Measurements from ENCODE around the gene MDP1.
A peak's percentile ranks its signal among the peaks of the same experiment; 100 is the strongest.
"Not testable (repeated sequence)": the region's sequence is repeated elsewhere in the genome, so short reads cannot be mapped to it uniquely, and the experiment has no call there.

MDP1 gene

DNA sequence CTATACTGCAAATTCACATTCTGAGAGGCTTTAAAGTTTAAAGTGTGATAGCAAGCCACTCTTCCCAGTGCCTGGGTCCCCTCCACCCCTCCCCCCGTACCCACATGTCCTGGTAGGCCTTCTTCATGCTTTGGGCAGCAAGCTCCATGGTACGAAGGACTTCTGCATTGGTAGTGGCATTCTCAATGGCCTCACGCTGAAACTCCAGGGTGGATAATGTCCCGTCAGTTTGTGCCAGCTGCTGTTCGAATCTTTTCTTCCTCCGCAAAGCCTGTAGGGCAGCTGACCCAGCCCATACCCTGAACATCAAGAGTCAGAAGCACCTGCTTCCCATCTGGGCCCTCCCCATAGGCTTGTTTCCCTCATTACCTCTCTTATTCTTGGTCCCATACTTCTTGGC lies 4.6 kb downstream of the MDP1 start:
- H3K9me3 Mint-ChIP-seq: no peaks in the 10 kb centered on the region
- peaks cover 63% of the 10 kb centered on the region for H3K36me3 Mint-ChIP-seq
- peak overlapping the region; percentile 81 for H3K4me3 Mint-ChIP-seq
- peak overlapping the region; percentile 95 for H3K27ac Mint-ChIP-seq
- peaks cover 70% of the 10 kb centered on the region for H3K4me1 Mint-ChIP-seq
- H3K27me3 Mint-ChIP-seq: peaks cover 6% of the 10 kb centered on the region
- CTCF ChIA-PET: interaction anchor here (1.1 kb wide), 1 partner anchor 153 kb away, joined by 3 read pairs; no protein-coding TSS in a partner anchor
- no peak for DNase-seq

DNA sequence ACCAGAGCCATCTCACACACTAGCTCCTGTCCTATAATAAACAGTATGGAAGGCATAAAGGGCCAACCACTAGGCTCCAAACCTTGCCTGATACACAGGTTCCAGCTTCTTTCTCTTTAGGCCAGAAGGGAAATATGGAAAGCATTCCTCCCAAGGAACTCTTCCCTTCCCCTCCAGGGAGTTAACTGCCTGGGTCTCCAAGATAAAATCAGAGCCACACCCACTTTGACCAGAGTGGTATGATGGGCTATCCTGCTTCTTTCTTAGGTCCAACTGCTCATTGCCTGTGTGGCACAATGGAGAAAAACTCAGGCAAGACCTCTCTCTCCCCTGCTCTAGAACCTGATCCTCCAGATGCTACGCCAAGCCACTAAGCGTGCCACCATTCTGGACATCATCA lies 8.2 kb downstream of the MDP1 start:
- peaks cover 80% of the 10 kb centered on the region for H3K36me3 Mint-ChIP-seq

GRCh38 chr14:24207104-24207551 lies 8.7 kb downstream of the MDP1 start:
- DNase-seq: no peak
- CTCF ChIA-PET: interaction anchor here (1.1 to 1.3 kb wide), 3 partner anchors 8 to 101 kb away, joined by 3 read pairs; partner anchors contain the start of genes CIDEB and MDP1
- Mint-ChIP-seq H3K27me3 (no peaks in the 10 kb centered on the region), H3K9me3 (peaks cover 10% of the 10 kb centered on the region), H3K36me3 (peaks cover 83% of the 10 kb centered on the region), H3K4me1 (peaks cover 34% of the 10 kb centered on the region), H3K27ac (peak overlapping the region; percentile 58), H3K4me3 (no peak overlapping the region)

More for the DNA sequence above, 8.2 kb downstream of the MDP1 start:
- Mint-ChIP-seq H3K9me3 (peaks cover 6% of the 10 kb centered on the region), H3K27me3 (no peaks in the 10 kb centered on the region), H3K4me1 (peaks cover 38% of the 10 kb centered on the region), H3K4me3 (no peak overlapping the region), H3K27ac (no peak overlapping the region)
- CTCF ChIA-PET: interaction anchor here (1.1 to 1.3 kb wide), 2 partner anchors 12 to 100 kb away, joined by 3 read pairs; partner anchors contain the start of gene CIDEB
- DNase-seq: no peak

DNA sequence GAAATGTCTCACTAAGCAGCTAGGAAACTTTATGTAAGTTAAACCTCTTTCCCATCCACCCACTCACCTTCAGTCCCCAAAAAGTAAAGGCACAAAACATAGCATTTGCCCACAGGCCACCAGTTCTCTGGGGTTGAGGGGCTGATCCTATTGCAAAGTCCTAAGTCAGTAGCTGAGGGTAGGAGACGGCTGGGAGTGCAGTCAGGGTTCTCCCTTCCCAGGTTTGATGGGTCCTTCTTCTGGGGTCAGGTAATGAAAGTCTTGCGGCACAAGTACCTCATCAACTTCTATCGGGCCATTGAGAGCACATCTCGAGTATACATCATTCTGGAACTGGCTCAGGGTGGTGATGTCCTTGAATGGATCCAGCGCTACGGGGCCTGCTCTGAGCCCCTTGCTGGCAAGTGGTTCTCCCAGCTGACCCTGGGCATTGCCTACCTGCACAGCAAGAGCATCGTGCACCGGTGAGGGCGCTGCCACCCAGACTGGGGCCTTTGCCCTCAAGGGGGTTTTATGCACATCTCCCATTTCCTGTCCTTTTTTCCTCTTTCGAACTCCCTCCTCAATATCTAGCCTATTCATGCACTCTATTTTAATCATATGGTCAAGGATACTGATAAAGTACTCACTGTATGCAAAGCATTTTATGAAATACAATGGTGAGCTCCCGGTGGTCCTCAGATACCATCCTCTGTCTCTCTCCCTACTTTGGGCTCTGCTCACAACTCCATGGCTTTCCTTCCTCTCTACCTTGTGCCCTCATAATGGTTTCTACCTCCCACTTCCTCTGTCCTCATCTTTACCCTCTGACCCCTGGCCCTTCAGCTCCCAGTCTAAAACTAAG lies 9.4 kb downstream of the MDP1 start:
- H3K9me3 Mint-ChIP-seq: peaks cover 15% of the 10 kb centered on the region
- H3K36me3 Mint-ChIP-seq: peaks cover 85% of the 10 kb centered on the region
- DNase-seq: no peak
- CTCF ChIA-PET: interaction anchor here (1.1 to 1.2 kb wide), 2 partner anchors 9 to 101 kb away, joined by 3 read pairs; partner anchors contain the start of genes CIDEB and MDP1
- no peaks in the 10 kb centered on the region for H3K27me3 Mint-ChIP-seq
- H3K4me1 Mint-ChIP-seq: peaks cover 28% of the 10 kb centered on the region
- H3K4me3 Mint-ChIP-seq: no peak overlapping the region
- no peak overlapping the region for H3K27ac Mint-ChIP-seq

DNA sequence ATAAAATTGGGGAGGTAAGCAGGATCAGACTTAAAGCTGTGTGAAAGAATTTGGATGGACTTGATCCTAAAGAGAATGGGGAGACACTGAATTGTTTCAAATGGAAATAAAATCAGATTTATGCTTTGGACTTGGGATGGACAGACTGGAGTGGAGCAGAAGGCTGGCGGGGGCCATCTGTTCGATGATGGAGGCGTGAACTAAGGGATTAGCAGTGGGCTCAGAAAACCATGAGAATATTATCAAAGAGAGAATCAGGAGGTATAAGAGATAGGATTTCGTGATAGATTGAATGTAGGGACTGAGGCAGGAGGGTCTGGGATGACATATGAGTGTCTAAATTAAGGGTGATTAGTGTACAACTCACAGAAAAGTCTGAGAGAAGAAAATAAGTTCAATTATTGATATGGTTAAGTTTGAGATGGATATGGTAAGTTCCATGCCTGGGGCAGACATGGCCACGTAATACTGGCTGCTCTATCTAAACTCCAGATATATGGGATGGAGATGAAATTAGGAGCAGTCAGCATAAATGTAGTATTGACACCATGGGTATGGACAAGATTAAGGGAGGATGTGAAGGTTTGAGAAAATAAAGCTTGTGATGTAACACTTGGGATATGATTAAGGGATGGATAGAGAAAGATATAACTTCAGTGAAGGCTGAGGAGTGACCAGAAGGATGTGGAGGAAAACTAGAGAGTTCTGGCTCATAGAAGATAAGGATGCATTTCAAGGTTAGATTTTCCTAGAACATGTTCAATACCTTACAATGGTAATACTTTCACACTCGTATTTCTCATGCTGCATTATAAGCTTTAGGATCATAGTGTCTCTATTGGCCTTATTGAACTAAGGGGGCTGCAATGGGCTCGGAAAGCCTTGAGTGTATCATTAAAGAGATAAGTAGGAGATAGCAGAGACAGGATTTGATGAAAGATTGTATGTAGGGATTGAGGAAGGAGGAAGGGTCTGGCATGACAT lies 11.4 kb downstream of the MDP1 start:
- H3K4me3 Mint-ChIP-seq: no peak overlapping the region
- DNase-seq: no peak
- CTCF ChIA-PET: no interaction called here
- H3K9me3 Mint-ChIP-seq: peaks cover 17% of the 10 kb centered on the region
- peaks cover 82% of the 10 kb centered on the region for H3K36me3 Mint-ChIP-seq
- H3K27me3 Mint-ChIP-seq: no peaks in the 10 kb centered on the region
- H3K27ac Mint-ChIP-seq: no peak overlapping the region
- H3K4me1 Mint-ChIP-seq: peaks cover 18% of the 10 kb centered on the region

- Mint-ChIP-seq H3K4me1 (peaks cover 27% of the 10 kb centered on the region), H3K36me3 (peaks cover 85% of the 10 kb centered on the region), H3K9me3 (peaks cover 17% of the 10 kb centered on the region)
- not testable (repeated sequence) for H3K4me3 Mint-ChIP-seq, H3K27me3 Mint-ChIP-seq, DNase-seq, H3K27ac Mint-ChIP-seq
- CTCF ChIA-PET: interaction anchor here (1.2 to 1.3 kb wide), 2 partner anchors 94 to 105 kb away, joined by 4 read pairs; partner anchors contain the start of gene CIDEB
These were observed 12.5 kb downstream of the MDP1 start for GRCh38 chr14:24203249-24203886.

DNA sequence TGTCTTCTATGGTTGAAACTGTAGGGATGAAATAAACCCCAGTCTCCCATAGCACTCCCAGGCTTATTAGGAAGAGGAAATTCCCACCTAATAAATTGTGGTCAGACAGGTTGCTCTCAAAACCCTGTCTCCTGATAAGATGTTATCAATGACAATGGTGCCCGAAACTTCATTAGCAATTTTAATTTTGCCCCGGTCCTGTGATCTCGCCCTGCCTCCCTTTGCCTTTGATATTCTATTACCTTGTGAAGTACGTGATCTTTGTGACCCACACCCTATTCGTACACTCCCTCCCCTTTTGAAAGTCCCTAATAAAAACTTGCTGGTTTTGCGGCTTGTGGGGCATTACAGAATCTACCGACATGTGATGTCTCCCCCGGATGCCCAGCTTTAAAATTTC lies 13.3 kb downstream of the MDP1 start:
- H3K27ac Mint-ChIP-seq, H3K27me3 Mint-ChIP-seq, DNase-seq, H3K4me3 Mint-ChIP-seq: not testable (repeated sequence)
- Mint-ChIP-seq H3K36me3 (peaks cover 79% of the 10 kb centered on the region), H3K9me3 (peaks cover 17% of the 10 kb centered on the region), H3K4me1 (peaks cover 24% of the 10 kb centered on the region)
- CTCF ChIA-PET: interaction anchor here (1.2 to 1.3 kb wide), 2 partner anchors 94 to 106 kb away, joined by 4 read pairs; partner anchors contain the start of gene CIDEB

DNA sequence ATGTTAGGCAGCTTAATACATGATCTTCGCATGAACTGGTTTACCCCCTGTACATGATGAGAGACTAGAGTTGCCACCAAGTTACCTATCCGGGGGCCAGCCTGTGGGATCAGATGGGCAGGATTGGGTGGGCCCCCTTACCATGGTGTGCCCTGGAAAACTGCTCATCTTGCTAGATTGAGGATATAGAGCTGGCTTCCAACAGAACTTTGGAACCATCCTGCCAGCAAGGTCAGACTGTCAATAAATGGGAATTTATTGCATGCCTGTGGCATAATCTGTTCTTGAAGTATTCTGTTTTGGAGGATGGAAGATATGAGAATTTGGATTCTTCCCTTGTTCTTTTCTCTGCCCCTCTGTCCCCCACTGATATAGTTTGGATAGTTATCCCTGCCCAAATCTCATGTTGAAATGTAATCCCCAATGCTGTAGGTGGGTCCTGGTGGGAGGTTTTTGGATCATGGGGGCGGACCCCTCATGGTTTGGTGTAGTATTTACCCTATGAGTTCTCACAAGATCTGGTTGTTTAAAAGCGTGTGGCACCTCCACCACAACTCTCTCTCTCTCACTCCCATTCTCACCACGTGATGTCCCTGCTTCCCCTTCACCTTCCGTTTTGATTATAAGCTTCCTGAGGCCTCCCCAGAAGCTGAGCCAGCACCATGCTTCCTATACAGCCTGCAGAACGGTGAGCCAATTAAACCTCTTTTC lies 16.9 kb downstream of the MDP1 start:
- Mint-ChIP-seq H3K9me3 (peaks cover 17% of the 10 kb centered on the region), H3K4me1 (peaks cover 38% of the 10 kb centered on the region), H3K4me3 (no peak overlapping the region), H3K27ac (no peak overlapping the region), H3K27me3 (no peaks in the 10 kb centered on the region), H3K36me3 (peaks cover 58% of the 10 kb centered on the region)
- CTCF ChIA-PET: interaction anchor here (0.6 kb wide), 2 partner anchors 17 to 41 kb away, joined by 3 to 5 read pairs; partner anchors contain the start of gene MDP1
- no peak for DNase-seq

DNA sequence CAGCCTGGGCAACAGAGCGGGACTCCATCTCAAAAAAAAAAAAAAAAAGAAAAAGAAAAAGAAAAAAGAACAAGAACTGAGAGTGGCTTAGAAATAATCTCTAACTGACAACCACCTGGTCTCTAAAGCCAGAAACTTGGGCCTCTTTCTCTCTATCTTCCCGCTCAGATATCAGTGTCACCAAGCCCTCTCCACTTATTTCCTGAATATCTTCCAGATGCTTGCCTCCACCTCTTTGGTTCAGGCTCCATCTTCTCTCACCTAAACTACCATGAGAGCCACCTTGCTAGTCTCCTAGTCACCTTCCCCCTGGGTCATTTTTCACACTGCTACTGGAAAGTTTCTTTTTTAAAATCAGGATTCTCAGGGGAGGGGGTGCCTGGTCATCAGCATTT lies 18.8 kb downstream of the MDP1 start:
- CTCF ChIA-PET: interaction anchor here (1.4 to 2.7 kb wide), 2 partner anchors 18 to 113 kb away, joined by 3 to 8 read pairs; partner anchors contain the start of genes LTB4R2 and MDP1
- Mint-ChIP-seq H3K9me3 (peaks cover 6% of the 10 kb centered on the region), H3K27ac (no peak overlapping the region), H3K36me3 (peaks cover 54% of the 10 kb centered on the region), H3K27me3 (no peaks in the 10 kb centered on the region), H3K4me3 (peak overlapping the region; percentile 98), H3K4me1 (peaks cover 51% of the 10 kb centered on the region)
- no peak for DNase-seq

DNA sequence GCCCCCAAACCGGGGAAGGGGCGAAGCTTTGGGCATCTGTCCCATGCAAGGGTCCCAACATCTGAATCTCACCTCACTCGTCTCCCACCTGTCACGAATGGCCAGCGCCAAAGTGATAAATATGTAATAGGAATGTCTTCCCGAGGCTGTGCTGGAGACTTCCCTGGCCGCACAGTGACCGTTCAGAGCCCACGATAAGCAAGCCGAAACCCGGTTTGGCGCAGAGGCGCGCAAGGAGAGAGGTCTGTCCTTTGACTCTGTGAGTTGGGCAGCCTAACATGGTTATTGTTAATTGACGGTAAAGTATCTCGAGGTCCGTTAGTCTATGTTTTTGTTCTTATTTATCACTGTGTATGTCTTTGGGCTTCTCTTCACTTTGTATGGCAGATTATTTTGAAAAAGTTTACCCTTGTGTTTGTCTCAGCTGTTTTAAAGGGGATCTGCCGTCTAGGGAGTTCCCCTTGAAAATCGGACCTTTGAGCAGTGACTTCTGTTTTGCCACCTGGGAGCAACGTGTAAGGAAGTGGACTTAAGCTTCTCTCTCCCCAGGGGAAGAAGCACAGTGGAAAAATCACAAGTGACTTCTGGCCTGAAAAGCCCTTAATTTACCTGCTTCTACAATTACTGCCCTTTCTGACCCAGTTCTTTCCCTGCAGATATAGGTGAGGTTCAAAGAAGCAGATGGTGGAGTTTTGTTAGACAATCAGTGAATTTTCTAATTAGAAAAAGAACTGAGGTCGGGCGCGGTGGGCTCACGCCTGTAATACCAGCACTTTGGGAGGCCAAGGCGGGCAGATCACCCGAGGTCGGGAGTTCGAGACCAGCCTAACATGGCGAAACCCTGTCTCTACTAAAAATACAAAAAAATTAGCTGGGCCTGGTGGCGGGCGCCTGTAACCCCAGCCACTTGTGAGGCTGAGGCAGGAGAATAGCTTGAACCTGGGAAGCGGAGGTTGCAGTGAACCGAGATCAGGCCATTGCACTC lies 19.5 kb downstream of the MDP1 start:
- Mint-ChIP-seq H3K4me3 (peak overlapping the region; percentile 98), H3K9me3 (peaks cover 1% of the 10 kb centered on the region), H3K36me3 (peaks cover 55% of the 10 kb centered on the region), H3K4me1 (peaks cover 55% of the 10 kb centered on the region), H3K27me3 (no peaks in the 10 kb centered on the region), H3K27ac (peak overlapping the region; percentile 98)
- CTCF ChIA-PET: interaction anchor here (0.9 to 2.7 kb wide), 6 partner anchors 17 to 235 kb away, joined by 3 to 8 read pairs (median 4); partner anchors contain the start of genes CHMP4A, IRF9, LTB4R2 and MDP1
- DNase-seq: no peak

- peak within 1 kb of the TSS; percentile 98 for H3K4me3 Mint-ChIP-seq
- H3K36me3 Mint-ChIP-seq: peaks cover 52% of the 10 kb centered on the region
- peak; percentile 94 for DNase-seq
- H3K4me1 Mint-ChIP-seq: peaks cover 58% of the 10 kb centered on the region
- CTCF ChIA-PET: interaction anchor here (1.0 to 2.7 kb wide), 7 partner anchors 20 to 236 kb away, joined by 3 to 8 read pairs (median 5); partner anchors contain the start of genes CIDEB, IRF9, LTB4R2 and MDP1
- no peaks in the 10 kb centered on the region for H3K27me3 Mint-ChIP-seq
- H3K9me3 Mint-ChIP-seq: no peaks in the 10 kb centered on the region
- H3K27ac Mint-ChIP-seq: peak within 1 kb of the TSS; percentile 98
These were observed 20.4 kb downstream of the MDP1 start, which contains the start of gene TM9SF1 for GRCh38 chr14:24195186-24196070. Gene TM9SF1, minus strand, starts transcription at chr14:24195441. Its CDS starts 422 bp downstream, at chr14:24195019.

All from activated naive CD4-positive, alpha-beta T cell treated with anti-CD3 and anti-CD28 coated beads, Interleukin-2, amount 10 ng/mL, durations not matched to agents 7 days and 5 days (primary cell).